HCT116 (cell line): ENCODE data around the gene PRRC2C. TPM values are rescaled to one million over a fixed set of nuclear protein-coding genes. Genes with fewer than 3 reads are reported as not detected.

Experiments used
- ATAC-seq: fragments of 200-7000 bp; cut with Tn5 transposase; 2 replicates; pipeline ENCODE4 v1.9.1; 2020; ENCODE audit warnings: mild to moderate bottlenecking, moderate library complexity
- BruUV-seq: library from RNA; stranded (reverse); fragments of 400-500 nt; replicated peaks from 2 replicates; lab custom pipeline; 2021; lab: Mats Ljungman, UMichigan
- CTCF ChIA-PET: fragments of 300-600 bp; sonication (Branson Sonifier 250); formaldehyde crosslinking; loops from one replicate; lab custom pipeline; 2021; ENCODE audit warnings: antibody characterized with exemption; lab: Charles Lee
- POLR2A ChIA-PET: fragments of 300-600, 350-600 bp; sonication (Branson Sonifier 250); formaldehyde crosslinking; loops from one replicate; lab custom pipeline; 2021; ENCODE audit warnings: antibody characterized with exemption; lab: Charles Lee
- RAD21 ChIA-PET, 2 experiments: fragments of 300-600 bp; sonication (Branson Sonifier 250); formaldehyde crosslinking; loops; one replicate each; lab custom pipeline; 2023; ENCODE audit warnings: low total read pairs in 2 of 2; ENCODE audit not compliant: uncharacterized antibody in 2 of 2, unreplicated experiment in 2 of 2, low non-redundant PET in 1 of 2; lab: Charles Lee
- DNase-seq: peaks from one replicate; pipeline ENCODE4 v3.0.0-alpha.2; 2010; ENCODE audit warnings: low read depth, low spot score
- H2AFZ ChIP-seq: fragments of 200-600 bp; shearing (Covaris generic), sonication (generic); 2 replicates; pipeline ENCODE4 v1.6.1; 2017; ENCODE audit warnings: low read depth, mixed run types, mixed read lengths, antibody characterized with exemption, low read length; ENCODE audit not compliant: poor library complexity, severe bottlenecking
- H3K27ac ChIP-seq: 2 replicates; pipeline ENCODE4 v1.5.1; 2012; ENCODE audit warnings: low read depth, low read length
- H3K27me3 ChIP-seq: fragments of 200-600 bp; sonication (generic); 2 replicates; pipeline ENCODE4 v1.6.1; 2016; ENCODE audit warnings: mixed run types, low read length, mixed read lengths; ENCODE audit not compliant: insufficient read depth
- H3K36me3 ChIP-seq, 2 experiments: fragments of 200-500 bp in 1 of 2; fragments of 200-600 bp in 1 of 2; sonication (Bioruptor generic) in 1 of 2; sonication (generic) in 1 of 2; 2 replicates each; pipeline versions ENCODE4 v1.5.1 to v1.6.1; 2014 to 2016; ENCODE audit warnings: low read length in 2 of 2, inconsistent platforms in 1 of 2, mixed read lengths in 1 of 2, mixed run types in 1 of 2; ENCODE audit not compliant: insufficient read depth in 2 of 2, control insufficient read depth in 1 of 2
- H3K4me1 ChIP-seq, 2 experiments: fragments of 200-600 bp in 1 of 2; sonication (generic) in 1 of 2; 2 replicates each; pipeline versions ENCODE4 v1.5.1 to v1.6.1; 2012 to 2017; ENCODE audit warnings: low read length in 2 of 2, inconsistent platforms in 1 of 2, mild to moderate bottlenecking in 1 of 2, mixed read lengths in 1 of 2, mixed run types in 1 of 2, moderate library complexity in 1 of 2; ENCODE audit not compliant: insufficient read depth in 2 of 2, control insufficient read depth in 1 of 2
- H3K4me2 ChIP-seq: fragments of 200-600 bp; sonication (generic); 2 replicates; pipeline ENCODE4 v1.6.1; 2017; ENCODE audit warnings: mixed run types, low read length, mixed read lengths
- H3K4me3 ChIP-seq, 2 experiments: fragments of 200-600 bp in 1 of 2; sonication (generic) in 1 of 2; replicated peaks in 1 of 2; 2 replicates each; pipeline ENCODE4 v1.5.1; 2011 to 2016; ENCODE audit warnings: low read length in 2 of 2, control low read depth in 1 of 2, low read depth in 1 of 2, mild to moderate bottlenecking in 1 of 2, mixed read lengths in 1 of 2, mixed run types in 1 of 2
- H3K79me2 ChIP-seq: fragments of 200-600 bp; sonication (generic); 2 replicates; pipeline ENCODE4 v1.6.1; 2017; ENCODE audit warnings: mild to moderate bottlenecking, mixed run types, low read length, moderate library complexity, mixed read lengths; ENCODE audit not compliant: insufficient read depth
- H3K9ac ChIP-seq: fragments of 200-600 bp; sonication (generic); 2 replicates; pipeline ENCODE4 v1.6.1; 2016; ENCODE audit warnings: low read length, mixed read lengths
- H3K9me2 ChIP-seq: fragments of 200-600 bp; sonication (generic), shearing (Covaris generic); 2 replicates; pipeline ENCODE4 v1.6.1; 2017; ENCODE audit warnings: mixed run types, mild to moderate bottlenecking, moderate library complexity; ENCODE audit not compliant: insufficient read depth
- H3K9me3 ChIP-seq, 2 experiments: fragments of 200-500 bp in 1 of 2; fragments of 200-600 bp in 1 of 2; sonication (Bioruptor generic) in 1 of 2; sonication (generic) in 1 of 2; 2 replicates each; pipeline ENCODE4 v1.6.1; 2014 to 2017; ENCODE audit warnings: low read length in 2 of 2, mixed read lengths in 2 of 2, inconsistent platforms in 1 of 2, low read depth in 1 of 2, mild to moderate bottlenecking in 1 of 2, mixed run types in 1 of 2, moderate library complexity in 1 of 2; ENCODE audit not compliant: control insufficient read depth in 1 of 2, insufficient read depth in 1 of 2
- H4K20me1 ChIP-seq: fragments of 200-600 bp; sonication (generic), shearing (Covaris generic); 2 replicates; pipeline ENCODE4 v1.6.1; 2017; ENCODE audit warnings: mixed run types, mild to moderate bottlenecking, moderate library complexity; ENCODE audit not compliant: insufficient read depth
- ATF3 ChIP-seq: IDR thresholded peaks from 2 replicates; pipeline ENCODE4 v1.6.1; 2012
- CBX3 ChIP-seq: IDR thresholded peaks from 2 replicates; pipeline ENCODE4 v1.6.1; 2012; ENCODE audit warnings: low read depth
- CTCF ChIP-seq, 3 experiments: fragments of 200-600 bp in 1 of 3; sonication (generic) in 1 of 3; IDR thresholded peaks in 2 of 3; conservative IDR thresholded peaks in 1 of 3; 2 replicates each; pipeline ENCODE4 v1.5.1; 2012 to 2017; ENCODE audit warnings: low read depth in 2 of 3, low read length in 2 of 3, antibody characterized with exemption in 1 of 3, borderline replicate concordance in 1 of 3, control low read depth in 1 of 3, mild to moderate bottlenecking in 1 of 3, mixed read lengths in 1 of 3, mixed run types in 1 of 3, moderate library complexity in 1 of 3; ENCODE audit not compliant: insufficient read depth in 1 of 3
- EGR1 ChIP-seq: IDR thresholded peaks from 2 replicates; pipeline ENCODE4 v1.6.1; 2012; ENCODE audit warnings: low read depth
- EZH2phosphoT487 ChIP-seq: fragments of 200-600 bp; IDR thresholded peaks from 2 replicates; pipeline ENCODE4 v1.6.1; 2018; ENCODE audit warnings: antibody characterized with exemption, borderline replicate concordance
- JUND ChIP-seq: IDR thresholded peaks from 2 replicates; pipeline ENCODE4 v1.6.1; 2012
- MAX ChIP-seq: IDR thresholded peaks from 2 replicates; pipeline ENCODE4 v1.6.1; 2012
- POLR2A ChIP-seq: IDR thresholded peaks from 2 replicates; pipeline ENCODE4 v1.7.0; 2011; ENCODE audit warnings: borderline replicate concordance; ENCODE audit not compliant: insufficient read depth, insufficient read length; ENCODE audit errors: extremely low read depth
- SIN3A ChIP-seq: IDR thresholded peaks from 2 replicates; pipeline ENCODE4 v1.6.1; 2012; ENCODE audit warnings: low read depth
- TCF7L2 ChIP-seq: IDR thresholded peaks from 2 replicates; pipeline ENCODE4 v1.7.0; 2011; ENCODE audit warnings: borderline replicate concordance, inconsistent platforms; ENCODE audit not compliant: insufficient read depth, insufficient read length; ENCODE audit errors: extremely low read depth
- YY1 ChIP-seq: IDR thresholded peaks from 2 replicates; pipeline ENCODE4 v1.6.1; 2011; ENCODE audit warnings: low read length, low read depth, moderate library complexity, mild to moderate bottlenecking; ENCODE audit not compliant: insufficient replicate concordance; ENCODE audit errors: extremely low read depth
- ZBTB33 ChIP-seq: IDR thresholded peaks from 2 replicates; pipeline ENCODE4 v1.6.1; 2011; ENCODE audit warnings: mild to moderate bottlenecking, low read length, moderate library complexity; ENCODE audit not compliant: insufficient replicate concordance; ENCODE audit errors: extremely low read depth
- ZFX ChIP-seq: fragments of 450-650 bp; IDR thresholded peaks from 2 replicates; pipeline ENCODE4 v1.6.1; 2017
- intact Hi-C: fragments of 100-400 bp; cut with micrococcal nuclease; formaldehyde crosslinking; loops from 2 replicates; pipeline ENCODE4 v1.10.0; 2022
- total RNA-seq: library from RNA; stranded (reverse); gene quantifications from one replicate; pipeline ENCODE4 v1.2.1, GENCODE V29; 2021; ENCODE audit not compliant: unreplicated experiment

The PRRC2C gene
- total RNA-seq, 1 experiment from 2014 or later = 154 TPM

- no peak overlapping the region for H3K9ac ChIP-seq
- CTCF ChIA-PET = no interaction called here
- H3K9me2 ChIP-seq = no peaks in the 10 kb centered on the region
- H2AFZ ChIP-seq = no peak overlapping the region
- no peak overlapping the region for H3K4me2 ChIP-seq
- TF ChIP-seq EGR1 (no peak), ZBTB33 (no peak), CBX3 (no peak), CTCF (IDR thresholded peaks at IDR 0.05 in 2 of 3, conservative IDR thresholded peaks at IDR 0.05 in 1 of 3; ENCODE audit: borderline replicate concordance in 1 of 3, insufficient read depth in 1 of 3, low read depth in 2 of 3, low read length in 2 of 3) (no peak), EZH2phosphoT487 (no peak), POLR2A (no peak), YY1 (no peak), SIN3A (no peak), ZFX (no peak), TCF7L2 (no peak), MAX (no peak), ATF3 (no peak), JUND (no peak)
- RAD21 ChIA-PET = no interaction called here
- no peaks in the 10 kb centered on the region for H3K27me3 ChIP-seq
- peaks cover 98% of the 10 kb centered on the region for H3K79me2 ChIP-seq
- intact Hi-C loops = no loop called here
- H3K4me1 ChIP-seq = no peaks in the 10 kb centered on the region
- no peak for ATAC-seq
- BruUV-seq = no TSS peak
- H3K9me3 ChIP-seq = no peaks in the 10 kb centered on the region
- H3K36me3 ChIP-seq = peaks cover 38 to 41% of the 10 kb centered on the region in 2 experiments
- POLR2A ChIA-PET = interaction anchor here (0.8 kb wide), 1 partner anchor 10 kb away, joined by 3 read pairs; no protein-coding TSS in a partner anchor
- no peak overlapping the region for H3K27ac ChIP-seq
- H4K20me1 ChIP-seq = peaks cover 52% of the 10 kb centered on the region; the same call in 1 of the 2 replicates
- H3K4me3 ChIP-seq = no peak overlapping the region
- DNase-seq = no peak
Observed at GRCh38 chr1:171515299-171515698, 30.0 kb downstream of the PRRC2C start.
